ENCODE results near the gene INCENP.
"Not testable (repeated sequence)": the region's sequence is repeated elsewhere in the genome, so short reads cannot be mapped to it uniquely, and the experiment has no call there.

INCENP gene

GRCh38 chr11:62171261-62171723, 47.5 kb downstream of the INCENP start:
- peak; percentile 14 to 43 for DNase-seq (ENCODE audit: low read depth in 2 of 2)

DNA sequence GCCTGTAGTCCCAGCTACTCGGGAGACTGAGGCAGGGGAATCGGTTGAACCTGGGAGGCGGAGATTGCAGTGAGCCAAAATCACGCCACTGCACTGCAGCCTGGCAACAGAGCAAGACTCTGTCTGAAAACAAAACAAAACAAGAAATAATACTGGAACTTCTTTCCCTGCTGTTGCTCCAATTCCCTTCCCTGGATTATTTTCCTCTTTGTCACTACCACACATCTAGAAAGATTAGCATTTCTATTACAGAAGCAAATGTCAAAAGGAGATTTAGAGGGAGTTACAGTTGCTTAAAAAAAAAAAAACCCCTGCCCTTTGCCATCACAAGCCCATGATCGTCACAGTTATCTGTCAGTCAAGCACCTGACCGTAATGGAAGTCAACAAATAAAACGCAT, 48.5 kb downstream of the INCENP start:
- no peak for DNase-seq (ENCODE audit: low read depth in 2 of 2)

- no peak for DNase-seq (ENCODE audit: low read depth in 2 of 2)
These were observed 53.0 kb downstream of the INCENP start for GRCh38 chr11:62176766-62177165.

- no peak for DNase-seq (ENCODE audit: low read depth in 2 of 2)
These were observed 56.2 kb downstream of the INCENP start for GRCh38 chr11:62179995-62180394.

DNA sequence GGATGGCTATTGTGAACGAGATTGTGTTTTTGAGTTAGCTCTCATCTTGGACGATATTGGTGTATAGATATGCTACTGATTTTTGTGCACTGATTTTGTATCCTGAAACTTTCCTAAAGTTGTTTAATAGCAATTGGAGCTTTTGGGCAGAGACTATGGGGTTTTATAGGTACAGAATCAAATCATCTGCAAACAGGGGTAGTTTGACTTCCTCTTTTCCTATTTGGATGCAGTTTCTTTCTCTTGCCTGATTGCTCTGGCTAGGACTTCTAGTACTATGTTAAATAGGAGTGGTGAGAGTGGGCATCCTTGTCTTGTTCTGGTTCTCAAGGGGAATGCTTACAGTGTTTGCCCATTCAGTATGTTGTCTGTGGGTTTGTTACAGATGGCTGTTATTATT, 57.3 kb downstream of the INCENP start:
- no peak for DNase-seq (ENCODE audit: low read depth in 2 of 2)

DNA sequence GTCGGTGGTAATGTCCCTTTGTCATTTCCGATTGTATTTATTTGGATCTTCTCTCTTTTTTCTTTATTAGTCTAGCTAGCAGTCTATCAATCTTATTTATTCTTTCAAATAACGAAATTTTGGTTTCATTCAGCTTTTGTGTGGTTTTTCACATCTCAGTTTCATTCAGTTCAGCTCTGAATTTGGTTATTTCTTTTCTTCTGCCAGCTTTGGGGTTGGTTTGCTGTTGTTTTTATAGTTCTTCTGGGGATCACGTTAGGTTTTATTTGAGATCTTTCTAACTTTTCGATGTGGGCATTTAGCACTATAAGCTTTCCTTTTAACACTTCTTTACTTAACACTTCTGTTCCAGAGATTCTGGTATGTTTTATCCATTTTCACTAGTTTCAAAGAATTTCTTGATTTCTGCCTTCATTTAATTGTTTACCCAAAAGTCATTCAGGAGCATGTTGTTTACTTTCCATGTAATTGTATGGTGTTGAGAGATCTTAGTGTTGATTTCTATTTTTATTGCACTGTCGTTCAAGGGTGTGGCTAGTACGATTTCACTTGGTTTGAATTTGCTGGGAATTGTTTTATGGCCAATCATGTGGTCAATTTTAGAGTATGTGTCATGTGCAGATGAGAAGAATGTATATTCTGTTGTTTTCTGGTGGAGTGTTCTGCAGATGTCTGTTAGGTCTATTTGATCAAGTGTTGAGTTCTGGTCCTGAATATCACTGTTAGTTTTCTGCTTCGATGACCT, 58.5 kb downstream of the INCENP start:
- DNase-seq (ENCODE audit: low read depth in 2 of 2), result no peak

- DNase-seq (ENCODE audit: low read depth in 2 of 2), result no peak
These were observed 62.4 kb downstream of the INCENP start for GRCh38 chr11:62186195-62186594.

DNA sequence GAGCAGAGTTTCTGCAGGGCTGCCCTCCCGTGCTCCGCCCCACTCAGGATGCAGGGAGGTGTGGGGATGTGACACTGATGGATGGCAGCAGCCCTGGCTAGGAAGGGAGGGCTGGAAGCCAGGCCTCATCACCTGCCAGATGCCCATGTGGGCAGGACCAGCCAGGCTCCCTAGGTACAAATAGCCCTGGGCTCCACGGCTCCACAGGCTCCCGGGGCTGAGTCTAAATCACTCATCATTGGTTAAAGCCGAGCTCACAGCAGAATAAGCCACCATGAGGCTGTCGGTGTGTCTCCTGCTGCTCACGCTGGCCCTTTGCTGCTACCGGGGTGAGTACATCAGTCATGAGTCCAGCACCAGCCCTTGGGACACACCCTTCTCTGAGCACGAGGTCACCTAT, 66.2 kb downstream of the INCENP start, which contains the start of gene SCGB1D1:
Gene SCGB1D1 (plus strand): TSS at position 206 of the 400 bp plus-strand sequence. CDS start 69 bp downstream, at position 275.
- DNase-seq (ENCODE audit: low read depth in 2 of 2), result no peak

DNA sequence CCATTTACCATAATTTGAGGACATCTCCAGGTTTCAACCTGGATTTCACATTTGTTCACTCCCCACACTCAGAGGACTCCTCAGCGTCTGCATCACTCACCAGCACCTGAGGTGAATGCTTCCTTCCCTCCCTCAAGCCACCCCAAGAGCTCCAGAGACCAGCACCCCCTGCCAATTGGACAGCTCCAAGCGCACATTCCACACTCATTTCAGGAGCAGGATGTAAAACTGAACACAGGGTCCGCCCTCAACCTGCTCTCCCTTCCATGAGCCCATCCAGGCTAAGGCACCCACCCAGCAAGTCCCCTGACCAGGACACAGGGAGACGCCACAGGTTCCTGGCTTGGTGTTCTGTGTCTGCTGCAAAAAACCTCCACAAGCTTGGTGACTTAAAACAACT, 70.1 kb downstream of the INCENP start:
- DNase-seq (ENCODE audit: low read depth in 2 of 2), result no peak

DNA sequence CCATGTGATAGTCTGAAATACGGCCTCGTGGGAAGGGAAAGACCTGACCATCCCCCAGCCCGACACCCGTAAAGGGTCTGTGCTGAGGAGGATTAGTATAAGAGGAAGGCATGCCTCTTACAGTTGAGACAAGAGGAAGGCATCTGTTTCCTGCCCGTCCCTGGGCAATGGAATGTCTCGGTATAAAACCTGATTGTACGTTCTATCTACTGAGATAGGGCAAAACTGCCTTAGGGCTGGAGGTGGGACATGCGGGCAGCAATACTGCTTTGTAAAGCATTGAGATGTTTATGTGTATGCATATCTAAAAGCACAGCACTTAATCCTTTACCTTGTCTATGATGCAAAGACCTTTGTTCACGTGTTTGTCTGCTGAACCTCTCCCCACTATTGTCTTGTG, 71.2 kb downstream of the INCENP start:
- DNase-seq (ENCODE audit: low read depth in 2 of 2), result not testable (repeated sequence)

- no peak for DNase-seq (ENCODE audit: low read depth in 2 of 2)
These were observed 72.1 kb downstream of the INCENP start for GRCh38 chr11:62195945-62196344.

DNA sequence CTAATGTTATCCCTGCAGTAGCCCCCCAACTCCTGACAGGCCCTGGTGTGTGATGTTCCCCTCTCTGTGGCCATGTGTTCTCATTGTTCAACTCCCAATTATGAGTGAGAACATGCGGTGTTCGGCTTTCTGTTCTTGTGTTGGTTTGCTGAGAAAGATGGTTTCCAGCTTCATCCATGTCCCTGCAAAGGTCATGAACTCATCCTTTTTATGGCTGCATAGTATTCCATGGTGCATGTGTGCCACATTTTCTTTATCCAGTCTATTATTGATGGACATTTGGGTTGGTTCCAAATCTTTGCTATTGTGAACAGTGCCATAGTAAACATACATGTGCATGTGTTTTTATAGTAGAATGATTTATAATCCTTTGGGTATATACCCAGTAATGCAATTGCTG, 73.6 kb downstream of the INCENP start:
- DNase-seq (ENCODE audit: low read depth in 2 of 2), result not testable (repeated sequence)

- DNase-seq (ENCODE audit: low read depth in 2 of 2), result no peak
These were observed 77.6 kb downstream of the INCENP start for GRCh38 chr11:62201376-62201775.
